ENCODE results near the gene INTS4.

DNA sequence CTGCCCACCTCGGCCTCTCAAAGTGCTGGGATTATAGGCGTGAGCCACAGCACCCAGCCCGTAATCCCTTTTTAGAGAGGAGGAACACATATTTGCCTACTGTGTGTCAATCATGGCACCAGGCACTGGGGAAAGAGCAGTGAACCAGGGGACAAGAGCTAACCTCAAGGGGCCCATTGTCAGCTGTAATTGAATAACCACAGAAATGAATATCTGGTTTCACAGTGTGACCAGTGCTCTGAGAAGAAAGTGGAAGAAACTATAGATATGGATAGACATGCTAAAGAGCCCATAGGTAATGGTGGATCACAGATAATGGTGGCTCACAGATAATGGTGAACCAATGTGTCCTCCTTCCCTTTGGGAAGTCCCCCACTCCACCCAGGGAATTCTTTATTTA is 37.2 kb upstream of the INTS4 start:
- TF ChIP-seq, protein P1, sequence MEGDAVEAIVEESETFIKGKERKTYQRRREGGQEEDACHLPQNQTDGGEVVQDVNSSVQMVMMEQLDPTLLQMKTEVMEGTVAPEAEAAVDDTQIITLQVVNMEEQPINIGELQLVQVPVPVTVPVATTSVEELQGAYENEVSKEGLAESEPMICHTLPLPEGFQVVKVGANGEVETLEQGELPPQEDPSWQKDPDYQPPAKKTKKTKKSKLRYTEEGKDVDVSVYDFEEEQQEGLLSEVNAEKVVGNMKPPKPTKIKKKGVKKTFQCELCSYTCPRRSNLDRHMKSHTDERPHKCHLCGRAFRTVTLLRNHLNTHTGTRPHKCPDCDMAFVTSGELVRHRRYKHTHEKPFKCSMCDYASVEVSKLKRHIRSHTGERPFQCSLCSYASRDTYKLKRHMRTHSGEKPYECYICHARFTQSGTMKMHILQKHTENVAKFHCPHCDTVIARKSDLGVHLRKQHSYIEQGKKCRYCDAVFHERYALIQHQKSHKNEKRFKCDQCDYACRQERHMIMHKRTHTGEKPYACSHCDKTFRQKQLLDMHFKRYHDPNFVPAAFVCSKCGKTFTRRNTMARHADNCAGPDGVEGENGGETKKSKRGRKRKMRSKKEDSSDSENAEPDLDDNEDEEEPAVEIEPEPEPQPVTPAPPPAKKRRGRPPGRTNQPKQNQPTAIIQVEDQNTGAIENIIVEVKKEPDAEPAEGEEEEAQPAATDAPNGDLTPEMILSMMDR (IDR thresholded peaks at IDR 0.05; ENCODE audit: insufficient read depth, low read length, poor library complexity, severe bottlenecking) = no peak
- TF ChIP-seq EZH2phosphoT487 (conservative IDR thresholded peaks at IDR 0.05; ENCODE audit: low read length) = no peak

All from SU-DHL-6 (cell line).